Spleen (tissue), 7 donors: ENCODE data around the gene SPNS1.

Experiments
- POLR2A ChIP-seq, 3 donors: fragments of 450-650 bp; IDR thresholded peaks; one replicate each; pipeline ENCODE4 v1.5.1; 2017; ENCODE audit warnings: antibody characterized with exemption in 3 of 3, mild to moderate bottlenecking in 1 of 3
- POLR2AphosphoS5 ChIP-seq, 3 donors: sonication (generic); formaldehyde crosslinking; IDR thresholded peaks; one replicate each; pipeline ENCODE4 v1.5.1; 2017; ENCODE audit warnings: antibody characterized with exemption in 3 of 3
- TF ChIP-seq, protein P1 (sequence below), 11 experiments: fragments of 200-600 bp in 7 of 11; fragments of 450-650 bp in 4 of 11; sonication (generic) in 4 of 11; IDR thresholded peaks in 8 of 11; conservative IDR thresholded peaks in 3 of 11; 1 replicate in 7 of 11; 2 replicates in 4 of 11; pipeline versions ENCODE4 v1.4.0 to v1.8.0; 2016 to 2021; ENCODE audit warnings: antibody characterized with exemption in 11 of 11, inconsistent platforms in 4 of 11, mild to moderate bottlenecking in 1 of 11
- donor health status: DM: no; HTN: no; CAD: no; lungs with moderate emphysema.
- donor health status: DM: no; HTN: no; CAD: no.
- donor health status: DM: no; HTN: no; CAD: no.

DNA sequence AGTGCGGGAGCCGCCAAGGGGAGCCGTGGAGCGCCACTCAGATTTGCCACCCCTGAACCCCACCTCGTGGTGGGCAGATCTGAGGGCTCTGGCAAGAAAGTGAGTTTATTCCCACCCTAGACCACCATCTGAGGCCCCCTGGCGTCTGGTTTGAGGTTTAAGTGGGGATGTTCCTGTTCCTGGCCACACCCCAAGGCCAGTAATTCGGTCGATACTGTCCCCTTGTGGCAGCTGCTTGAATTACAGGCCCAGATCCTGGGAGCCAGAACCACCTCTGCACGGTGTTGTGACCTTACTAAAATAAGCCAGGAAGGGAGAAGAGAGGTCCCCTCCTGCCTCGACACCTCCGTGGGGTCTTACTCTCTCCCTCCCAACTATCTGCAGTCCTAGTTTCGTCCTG is 6.9 kb downstream of the SPNS1 start:
- TF ChIP-seq POLR2A (IDR thresholded peaks at IDR 0.05) (no peak), POLR2AphosphoS5 (IDR thresholded peaks at IDR 0.05) (no peak)
- TF ChIP-seq, protein P1, sequence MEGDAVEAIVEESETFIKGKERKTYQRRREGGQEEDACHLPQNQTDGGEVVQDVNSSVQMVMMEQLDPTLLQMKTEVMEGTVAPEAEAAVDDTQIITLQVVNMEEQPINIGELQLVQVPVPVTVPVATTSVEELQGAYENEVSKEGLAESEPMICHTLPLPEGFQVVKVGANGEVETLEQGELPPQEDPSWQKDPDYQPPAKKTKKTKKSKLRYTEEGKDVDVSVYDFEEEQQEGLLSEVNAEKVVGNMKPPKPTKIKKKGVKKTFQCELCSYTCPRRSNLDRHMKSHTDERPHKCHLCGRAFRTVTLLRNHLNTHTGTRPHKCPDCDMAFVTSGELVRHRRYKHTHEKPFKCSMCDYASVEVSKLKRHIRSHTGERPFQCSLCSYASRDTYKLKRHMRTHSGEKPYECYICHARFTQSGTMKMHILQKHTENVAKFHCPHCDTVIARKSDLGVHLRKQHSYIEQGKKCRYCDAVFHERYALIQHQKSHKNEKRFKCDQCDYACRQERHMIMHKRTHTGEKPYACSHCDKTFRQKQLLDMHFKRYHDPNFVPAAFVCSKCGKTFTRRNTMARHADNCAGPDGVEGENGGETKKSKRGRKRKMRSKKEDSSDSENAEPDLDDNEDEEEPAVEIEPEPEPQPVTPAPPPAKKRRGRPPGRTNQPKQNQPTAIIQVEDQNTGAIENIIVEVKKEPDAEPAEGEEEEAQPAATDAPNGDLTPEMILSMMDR (IDR thresholded peaks at IDR 0.05 in 8 of 11, conservative IDR thresholded peaks at IDR 0.05 in 3 of 11) = peak in 9 of 11 experiments; percentile 8 to 55 (median 36)
